IPS-18a (cell line): Measurements from ENCODE around the gene MLH3.

ENCODE experiments used
- H3K27ac ChIP-seq: one replicate; pipeline ENCODE4 v1.5.1; 2013; ENCODE audit warnings: low read length
- H3K27me3 ChIP-seq: one replicate; pipeline ENCODE4 v1.6.1; 2013; ENCODE audit warnings: mild to moderate bottlenecking, low read length; ENCODE audit not compliant: control insufficient read depth, insufficient read depth
- H3K36me3 ChIP-seq: one replicate; pipeline ENCODE4 v1.6.1; 2013; ENCODE audit warnings: low read depth, low read length; ENCODE audit not compliant: control insufficient read depth
- H3K4me1 ChIP-seq: one replicate; pipeline ENCODE4 v1.6.1; 2013; ENCODE audit warnings: low read depth, low read length; ENCODE audit not compliant: control insufficient read depth
- H3K4me3 ChIP-seq: one replicate; pipeline ENCODE4 v1.5.1; 2013; ENCODE audit warnings: low read length
- H3K9ac ChIP-seq: one replicate; pipeline ENCODE4 v1.6.1; 2013; ENCODE audit warnings: mild to moderate bottlenecking, low read length, moderate library complexity
- H3K9me3 ChIP-seq: one replicate; pipeline ENCODE4 v1.6.1; 2013; ENCODE audit warnings: low read depth, low read length; ENCODE audit not compliant: control insufficient read depth

Gene MLH3

GRCh38 chr14:75048101-75048500 lies 3.2 kb downstream of the MLH3 start:
- H3K4me3 ChIP-seq = no peak overlapping the region
- no peak overlapping the region for H3K27ac ChIP-seq
- no peaks in the 10 kb centered on the region for H3K4me1 ChIP-seq
- no peak overlapping the region for H3K9ac ChIP-seq
- no peaks in the 10 kb centered on the region for H3K9me3 ChIP-seq
- H3K27me3 ChIP-seq = no peaks in the 10 kb centered on the region
- no peaks in the 10 kb centered on the region for H3K36me3 ChIP-seq

DNA sequence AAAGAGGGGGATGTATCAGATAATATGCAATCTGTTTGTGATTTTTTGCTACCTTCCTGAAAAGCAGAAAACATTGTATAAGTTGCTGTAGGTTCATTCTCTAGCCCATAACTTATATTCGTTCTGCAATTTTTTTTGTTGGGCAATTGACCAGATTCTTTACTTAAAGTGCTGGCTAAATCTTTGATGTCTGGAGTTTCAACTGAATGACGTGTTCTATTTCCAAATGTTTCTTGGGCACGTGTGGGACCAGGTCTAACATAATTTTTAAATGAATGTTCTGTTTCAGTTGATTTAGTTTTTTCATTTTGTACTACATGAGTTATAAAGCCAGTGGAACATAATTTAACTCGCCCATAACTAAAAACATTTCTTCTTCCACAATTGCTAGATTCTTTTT lies 3.8 kb downstream of the MLH3 start:
- Histone ChIP-seq H3K27ac (no peak overlapping the region), H3K9me3 (no peaks in the 10 kb centered on the region), H3K27me3 (no peaks in the 10 kb centered on the region), H3K36me3 (no peaks in the 10 kb centered on the region), H3K4me3 (no peak overlapping the region), H3K4me1 (no peaks in the 10 kb centered on the region), H3K9ac (no peak overlapping the region)

- no peaks in the 10 kb centered on the region for H3K4me1 ChIP-seq
- no peaks in the 10 kb centered on the region for H3K27me3 ChIP-seq
- no peak overlapping the region for H3K4me3 ChIP-seq
- no peak overlapping the region for H3K27ac ChIP-seq
- peaks cover 3% of the 10 kb centered on the region for H3K36me3 ChIP-seq
- H3K9ac ChIP-seq = no peak overlapping the region
- no peaks in the 10 kb centered on the region for H3K9me3 ChIP-seq
Measured at GRCh38 chr14:75046899-75047298, 4.4 kb downstream of the MLH3 start.

DNA sequence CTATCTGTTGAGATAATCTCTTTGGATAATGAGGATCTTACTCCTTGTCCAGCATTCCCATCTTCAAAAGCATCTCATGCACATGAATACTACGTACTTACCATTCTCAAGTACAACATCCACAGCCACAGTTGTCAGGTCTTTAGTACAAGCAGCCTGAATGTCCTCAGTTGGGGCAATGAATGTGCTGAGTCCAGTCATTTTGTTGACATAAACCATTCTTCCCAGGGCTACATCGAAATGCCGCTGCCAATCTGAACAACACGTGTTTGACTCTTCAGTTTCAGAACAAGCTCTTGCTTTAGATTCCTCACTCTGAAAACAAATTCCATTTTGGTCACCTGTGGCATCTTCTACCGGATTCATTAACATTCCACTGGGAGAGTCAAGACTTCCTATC lies 5.0 kb downstream of the MLH3 start:
- no peak overlapping the region for H3K27ac ChIP-seq
- no peaks in the 10 kb centered on the region for H3K27me3 ChIP-seq
- peaks cover 7% of the 10 kb centered on the region for H3K36me3 ChIP-seq

DNA sequence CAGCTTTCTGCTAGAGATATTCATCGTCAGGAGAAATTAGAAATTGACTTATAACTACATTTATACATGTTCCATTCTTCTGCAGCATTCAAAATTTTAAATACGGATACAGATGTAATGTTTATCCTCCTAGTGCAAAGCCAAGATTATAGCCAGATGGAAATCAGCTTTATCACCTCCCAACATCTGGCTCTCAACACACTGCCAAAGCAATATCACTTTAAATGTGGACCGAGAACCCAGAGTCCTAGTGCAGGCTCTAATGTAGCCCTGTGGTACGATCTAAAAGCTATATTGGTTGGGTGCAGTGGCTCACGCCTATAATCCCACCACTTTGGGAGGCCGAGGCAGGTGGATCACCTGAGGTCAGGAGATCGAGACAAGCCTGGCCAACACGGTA lies 6.5 kb downstream of the MLH3 start:
- no peaks in the 10 kb centered on the region for H3K4me1 ChIP-seq
- H3K9ac ChIP-seq = no peak overlapping the region
- H3K27ac ChIP-seq = no peak overlapping the region
- no peaks in the 10 kb centered on the region for H3K9me3 ChIP-seq
- H3K36me3 ChIP-seq = peaks cover 7% of the 10 kb centered on the region
- H3K4me3 ChIP-seq = no peak overlapping the region
- no peaks in the 10 kb centered on the region for H3K27me3 ChIP-seq

More for the DNA sequence above, 5.0 kb downstream of the MLH3 start:
- Histone ChIP-seq H3K9me3 (no peaks in the 10 kb centered on the region), H3K4me3 (no peak overlapping the region), H3K4me1 (no peaks in the 10 kb centered on the region), H3K9ac (no peak overlapping the region)

- Histone ChIP-seq H3K4me3 (no peak overlapping the region), H3K9me3 (no peaks in the 10 kb centered on the region), H3K4me1 (no peaks in the 10 kb centered on the region), H3K27ac (no peak overlapping the region), H3K36me3 (peaks cover 7% of the 10 kb centered on the region), H3K27me3 (no peaks in the 10 kb centered on the region), H3K9ac (no peak overlapping the region)
Measured at GRCh38 chr14:75044322-75044721, 6.9 kb downstream of the MLH3 start.

GRCh38 chr14:75042035-75042434 lies 9.2 kb downstream of the MLH3 start:
- Histone ChIP-seq H3K4me1 (no peaks in the 10 kb centered on the region), H3K9ac (no peak overlapping the region), H3K36me3 (peaks cover 7% of the 10 kb centered on the region), H3K27me3 (no peaks in the 10 kb centered on the region), H3K9me3 (no peaks in the 10 kb centered on the region), H3K4me3 (no peak overlapping the region), H3K27ac (no peak overlapping the region)

- H3K27me3 ChIP-seq = no peaks in the 10 kb centered on the region
- H3K9me3 ChIP-seq = no peaks in the 10 kb centered on the region
- H3K4me1 ChIP-seq = no peaks in the 10 kb centered on the region
- H3K27ac ChIP-seq = no peak overlapping the region
- H3K9ac ChIP-seq = no peak overlapping the region
- no peak overlapping the region for H3K4me3 ChIP-seq
- H3K36me3 ChIP-seq = peaks cover 7% of the 10 kb centered on the region
Measured at GRCh38 chr14:75041613-75042012, 9.7 kb downstream of the MLH3 start.

DNA sequence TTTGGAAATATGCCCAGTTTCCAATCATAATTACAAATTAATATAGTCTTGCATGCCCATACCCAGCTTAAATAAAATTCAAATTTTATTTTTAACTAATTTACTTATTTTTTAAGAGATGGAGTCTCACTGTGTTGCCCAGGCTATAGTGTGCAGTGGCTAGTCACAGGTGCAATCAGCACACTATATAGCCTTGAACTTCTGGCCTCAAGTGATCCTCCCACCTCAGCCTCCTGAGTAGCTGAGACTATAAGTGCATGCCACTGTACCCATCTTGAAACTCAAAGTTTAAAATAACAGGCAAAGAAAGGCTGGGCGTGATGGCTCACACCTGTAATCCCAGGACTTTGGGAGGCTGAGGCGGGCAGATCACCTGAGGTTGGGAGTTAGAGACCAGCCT lies 10.3 kb downstream of the MLH3 start:
- no peaks in the 10 kb centered on the region for H3K9me3 ChIP-seq
- peaks cover 7% of the 10 kb centered on the region for H3K36me3 ChIP-seq
- no peak overlapping the region for H3K9ac ChIP-seq
- H3K4me1 ChIP-seq = no peaks in the 10 kb centered on the region
- no peak overlapping the region for H3K4me3 ChIP-seq
- H3K27ac ChIP-seq = no peak overlapping the region
- no peaks in the 10 kb centered on the region for H3K27me3 ChIP-seq

DNA sequence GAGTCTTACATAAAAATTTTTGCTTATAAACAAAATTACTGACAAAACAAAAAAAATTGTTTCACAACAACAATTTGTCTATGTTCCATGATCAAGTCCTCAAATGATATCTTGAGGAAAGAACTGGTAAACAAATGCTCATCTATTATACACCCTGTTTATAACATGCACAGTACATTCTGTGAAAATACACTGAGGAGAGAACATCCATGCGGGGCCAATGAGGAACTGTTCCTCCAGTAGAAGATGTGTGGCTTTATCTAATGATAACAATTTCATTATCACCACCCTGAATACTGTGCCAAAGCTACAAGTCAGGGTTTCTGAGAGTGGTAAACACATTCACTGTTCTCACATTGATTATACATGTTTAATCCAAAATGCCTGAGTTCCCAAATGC lies 10.8 kb downstream of the MLH3 start:
- no peaks in the 10 kb centered on the region for H3K27me3 ChIP-seq

GRCh38 chr14:75032939-75033338 lies 18.3 kb downstream of the MLH3 start:
- peaks cover 22% of the 10 kb centered on the region for H3K36me3 ChIP-seq

More for the DNA sequence above, 10.8 kb downstream of the MLH3 start:
- Histone ChIP-seq H3K9ac (no peak overlapping the region), H3K4me3 (no peak overlapping the region), H3K4me1 (no peaks in the 10 kb centered on the region), H3K27ac (no peak overlapping the region), H3K9me3 (no peaks in the 10 kb centered on the region), H3K36me3 (peaks cover 7% of the 10 kb centered on the region)

DNA sequence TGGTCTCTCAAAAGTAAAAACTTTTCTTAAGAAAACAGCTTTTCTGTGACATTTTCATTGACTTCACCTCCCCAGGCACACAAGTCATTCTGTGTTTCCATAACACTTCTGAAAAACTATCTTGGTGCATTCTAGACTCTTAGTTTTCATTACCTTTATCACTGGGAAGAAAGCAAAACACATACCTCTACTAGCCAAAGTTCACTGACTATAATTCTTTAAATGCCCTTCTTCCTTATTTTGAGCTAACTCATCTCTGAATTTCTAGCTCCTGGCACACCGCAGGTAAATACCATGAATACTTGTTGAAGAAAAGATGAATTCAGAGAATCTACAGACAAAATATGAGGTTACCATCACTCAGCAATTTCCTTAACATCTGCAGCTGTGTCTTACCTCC lies 21.1 kb downstream of the MLH3 start:
- Histone ChIP-seq H3K9ac (no peak overlapping the region), H3K9me3 (no peaks in the 10 kb centered on the region), H3K4me3 (no peak overlapping the region), H3K36me3 (peaks cover 29% of the 10 kb centered on the region), H3K4me1 (no peaks in the 10 kb centered on the region), H3K27me3 (no peaks in the 10 kb centered on the region), H3K27ac (no peak overlapping the region)

More at GRCh38 chr14:75032939-75033338, 18.3 kb downstream of the MLH3 start:
- Histone ChIP-seq H3K4me3 (no peak overlapping the region), H3K4me1 (no peaks in the 10 kb centered on the region), H3K9ac (no peak overlapping the region), H3K27me3 (no peaks in the 10 kb centered on the region), H3K9me3 (no peaks in the 10 kb centered on the region), H3K27ac (no peak overlapping the region)
